ENCODE data around the gene IGSF3.
"Not testable (repeated sequence)": the region's sequence is repeated elsewhere in the genome, so short reads cannot be mapped to it uniquely, and the experiment has no call there.

IGSF3 gene

DNA sequence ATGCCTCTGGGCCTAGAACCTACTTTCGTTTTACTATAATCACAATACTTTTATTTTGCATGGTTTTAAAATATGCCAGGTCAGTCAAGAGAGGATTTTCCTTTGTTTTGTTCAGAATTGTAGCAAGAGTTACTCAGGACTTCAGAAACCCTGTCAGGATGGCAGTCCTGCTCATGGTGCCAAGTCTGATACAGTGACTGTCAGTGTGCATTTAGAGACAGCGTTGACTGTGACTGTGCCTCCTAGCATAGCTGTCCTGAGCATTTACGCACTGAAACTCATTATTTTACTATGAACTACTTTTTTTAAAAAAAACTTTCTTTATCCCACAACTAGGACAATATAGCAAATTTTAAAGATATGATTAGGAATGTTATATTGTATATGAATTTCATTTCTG, 73.6 kb downstream of the IGSF3 start:
- H3K27me3 ChIP-seq (ENCODE audit: insufficient read depth, low read length); H3K36me3 ChIP-seq (ENCODE audit: insufficient read depth, low read length); H3K9ac ChIP-seq (ENCODE audit: low read depth, low read length); H3K27ac ChIP-seq (ENCODE audit: low read depth, low read length); H3K4me3 ChIP-seq (ENCODE audit: low read length); H3K9me3 ChIP-seq (ENCODE audit: insufficient read depth, low read depth, low read length); H3K4me1 ChIP-seq (ENCODE audit: insufficient read depth, low read length): not testable (repeated sequence)
- WGBS, result 98% methylated on average over 2 of the region's 3 CpGs

GRCh38 chr1:116593401-116593800, 74.1 kb downstream of the IGSF3 start:
- H3K9me3 ChIP-seq (ENCODE audit: insufficient read depth, low read depth, low read length); H3K27ac ChIP-seq (ENCODE audit: low read depth, low read length); H3K27me3 ChIP-seq (ENCODE audit: insufficient read depth, low read length); H3K9ac ChIP-seq (ENCODE audit: low read depth, low read length); H3K36me3 ChIP-seq (ENCODE audit: insufficient read depth, low read length); H3K4me3 ChIP-seq (ENCODE audit: low read length); H3K4me1 ChIP-seq (ENCODE audit: insufficient read depth, low read length): not testable (repeated sequence)
- WGBS, result 95% methylated on average over 3 of the region's 5 CpGs

DNA sequence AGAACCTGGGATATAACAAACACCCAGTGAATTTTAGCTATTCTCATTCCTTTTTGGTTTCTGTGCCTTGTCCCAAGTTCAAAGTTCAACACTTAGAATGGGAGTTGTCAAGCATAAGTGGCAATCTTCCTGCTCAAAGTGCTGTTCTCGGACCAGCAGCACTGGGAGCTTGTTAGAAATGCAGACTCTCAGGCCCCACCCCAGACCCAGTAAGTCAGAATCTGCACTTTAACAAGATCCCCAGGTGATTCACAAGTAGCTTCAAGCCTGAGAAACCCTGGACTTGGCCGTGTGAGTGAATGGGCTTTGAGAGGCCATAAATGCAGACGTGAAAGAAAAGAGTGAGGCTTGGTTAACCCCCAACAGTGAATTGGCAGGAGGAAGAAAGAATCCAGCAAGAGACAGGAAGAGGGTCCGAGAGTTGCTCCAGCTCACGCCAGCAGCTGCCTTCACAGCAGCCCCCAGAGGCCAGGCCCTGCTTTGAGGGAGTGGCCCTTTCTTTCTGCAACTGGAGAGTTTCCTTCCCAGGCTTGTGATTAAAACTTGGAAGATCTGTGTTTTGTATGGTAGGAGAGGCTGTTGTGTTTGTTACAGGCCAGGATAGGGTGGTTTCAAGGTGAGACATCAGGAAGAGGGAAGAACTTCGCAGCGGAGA, 75.5 kb downstream of the IGSF3 start:
- not testable (repeated sequence) for H3K27ac ChIP-seq (ENCODE audit: low read depth, low read length); H3K4me1 ChIP-seq (ENCODE audit: insufficient read depth, low read length); H3K27me3 ChIP-seq (ENCODE audit: insufficient read depth, low read length); H3K9ac ChIP-seq (ENCODE audit: low read depth, low read length); H3K36me3 ChIP-seq (ENCODE audit: insufficient read depth, low read length); H3K4me3 ChIP-seq (ENCODE audit: low read length); H3K9me3 ChIP-seq (ENCODE audit: insufficient read depth, low read depth, low read length)
- WGBS, result 81% methylated on average over 5 of the region's 7 CpGs

GRCh38 chr1:116591006-116591950, 76.3 kb downstream of the IGSF3 start:
- WGBS, result no CpG with 5 or more reads among the region's 10 CpGs
- H3K9me3 ChIP-seq (ENCODE audit: insufficient read depth, low read depth, low read length); H3K27ac ChIP-seq (ENCODE audit: low read depth, low read length); H3K9ac ChIP-seq (ENCODE audit: low read depth, low read length); H3K36me3 ChIP-seq (ENCODE audit: insufficient read depth, low read length); H3K27me3 ChIP-seq (ENCODE audit: insufficient read depth, low read length); H3K4me3 ChIP-seq (ENCODE audit: low read length): not testable (repeated sequence)
- H3K4me1 ChIP-seq (ENCODE audit: insufficient read depth, low read length), result peaks cover 15% of the 10 kb centered on the region

- H3K27ac ChIP-seq (ENCODE audit: low read depth, low read length); H3K36me3 ChIP-seq (ENCODE audit: insufficient read depth, low read length); H3K4me3 ChIP-seq (ENCODE audit: low read length); H3K9me3 ChIP-seq (ENCODE audit: insufficient read depth, low read depth, low read length); H3K9ac ChIP-seq (ENCODE audit: low read depth, low read length); H3K27me3 ChIP-seq (ENCODE audit: insufficient read depth, low read length): not testable (repeated sequence)
- 94% methylated on average over 1 of the region's 6 CpGs for WGBS
- peaks cover 13% of the 10 kb centered on the region for H3K4me1 ChIP-seq (ENCODE audit: insufficient read depth, low read length)
Measured at GRCh38 chr1:116590359-116591005, 77.1 kb downstream of the IGSF3 start.

- H3K9me3 ChIP-seq (ENCODE audit: insufficient read depth, low read depth, low read length); H3K27me3 ChIP-seq (ENCODE audit: insufficient read depth, low read length); H3K27ac ChIP-seq (ENCODE audit: low read depth, low read length); H3K36me3 ChIP-seq (ENCODE audit: insufficient read depth, low read length); H3K9ac ChIP-seq (ENCODE audit: low read depth, low read length); H3K4me3 ChIP-seq (ENCODE audit: low read length): not testable (repeated sequence)
- 90% methylated on average over 9 of the region's 9 CpGs for WGBS
- peaks cover 13% of the 10 kb centered on the region for H3K4me1 ChIP-seq (ENCODE audit: insufficient read depth, low read length)
Measured at GRCh38 chr1:116589101-116589735, 78.3 kb downstream of the IGSF3 start.

GRCh38 chr1:116587501-116588227, 79.9 kb downstream of the IGSF3 start:
- Histone ChIP-seq H3K36me3 (ENCODE audit: insufficient read depth, low read length) (peaks cover 9% of the 10 kb centered on the region), H3K4me1 (ENCODE audit: insufficient read depth, low read length) (peaks cover 13% of the 10 kb centered on the region), H3K27me3 (ENCODE audit: insufficient read depth, low read length) (no peaks in the 10 kb centered on the region), H3K9ac (ENCODE audit: low read depth, low read length) (no peak overlapping the region), H3K9me3 (ENCODE audit: insufficient read depth, low read depth, low read length) (no peaks in the 10 kb centered on the region), H3K27ac (ENCODE audit: low read depth, low read length) (no peak overlapping the region), H3K4me3 (ENCODE audit: low read length) (no peak overlapping the region)
- 93% methylated on average over 5 of the region's 5 CpGs for WGBS

GRCh38 chr1:116586741-116587143, 80.8 kb downstream of the IGSF3 start:
- Histone ChIP-seq H3K36me3 (ENCODE audit: insufficient read depth, low read length) (peaks cover 9% of the 10 kb centered on the region), H3K27ac (ENCODE audit: low read depth, low read length) (no peak overlapping the region), H3K9me3 (ENCODE audit: insufficient read depth, low read depth, low read length) (no peaks in the 10 kb centered on the region), H3K4me1 (ENCODE audit: insufficient read depth, low read length) (peaks cover 13% of the 10 kb centered on the region), H3K9ac (ENCODE audit: low read depth, low read length) (no peak overlapping the region), H3K27me3 (ENCODE audit: insufficient read depth, low read length) (no peaks in the 10 kb centered on the region), H3K4me3 (ENCODE audit: low read length) (no peak overlapping the region)
- 70% methylated on average over 3 of the region's 3 CpGs for WGBS

DNA sequence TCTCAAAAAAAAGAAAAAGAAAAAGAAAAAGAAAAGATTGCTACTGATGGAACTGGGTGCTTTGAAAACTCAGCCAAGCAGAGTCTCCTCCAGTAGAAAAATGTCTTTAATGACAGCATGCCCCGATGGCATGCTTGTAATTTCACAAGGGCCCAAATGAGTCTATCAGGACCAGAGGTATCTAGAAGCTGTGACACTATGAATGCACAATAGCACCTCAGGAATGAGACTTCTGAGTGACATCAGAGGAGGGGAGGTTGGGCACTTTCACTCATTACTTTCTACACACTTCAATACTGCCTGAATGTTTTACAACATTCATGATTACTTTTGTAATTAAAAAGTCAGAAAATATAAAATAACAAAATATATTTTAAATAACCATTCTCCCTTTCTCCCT, 81.6 kb downstream of the IGSF3 start:
- WGBS, result 95% methylated on average over 1 of the region's 1 CpG
- no peak overlapping the region for H3K27ac ChIP-seq (ENCODE audit: low read depth, low read length)

DNA sequence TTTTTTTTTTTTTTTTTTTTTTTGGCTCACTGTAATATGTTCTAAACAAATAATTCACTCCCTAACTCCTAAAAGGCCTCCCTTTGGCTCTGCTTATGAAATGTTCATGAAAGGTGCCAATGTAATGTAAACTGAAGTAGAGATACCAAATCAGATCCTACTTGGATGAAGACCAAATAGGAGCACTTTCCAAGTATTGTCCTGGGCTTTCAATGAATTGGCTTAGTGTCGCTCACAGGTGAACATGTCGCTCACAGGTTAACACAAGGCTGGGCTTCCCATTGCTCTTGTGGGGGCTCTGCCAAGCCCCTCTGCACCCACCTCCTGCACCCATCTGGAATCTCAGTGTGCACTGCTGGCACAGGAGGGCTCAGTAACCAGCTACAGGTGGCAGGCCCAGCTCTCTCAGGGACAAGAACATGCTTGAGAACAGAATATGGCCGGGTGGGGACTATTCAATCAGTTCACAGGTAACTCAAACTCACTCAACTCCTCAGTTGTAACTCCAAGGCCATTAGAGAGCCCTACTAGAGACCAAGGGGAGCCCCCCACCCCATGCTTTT, 86.1 kb downstream of the IGSF3 start:
- WGBS, result 96% methylated on average over 3 of the region's 3 CpGs
- no peak overlapping the region for H3K9ac ChIP-seq (ENCODE audit: low read depth, low read length)
- no peak overlapping the region for H3K4me3 ChIP-seq (ENCODE audit: low read length)
- H3K27me3 ChIP-seq (ENCODE audit: insufficient read depth, low read length), result no peaks in the 10 kb centered on the region
- no peak overlapping the region for H3K27ac ChIP-seq (ENCODE audit: low read depth, low read length)
- no peaks in the 10 kb centered on the region for H3K9me3 ChIP-seq (ENCODE audit: insufficient read depth, low read depth, low read length)
- H3K4me1 ChIP-seq (ENCODE audit: insufficient read depth, low read length), result peaks cover 3% of the 10 kb centered on the region
- peaks cover 5% of the 10 kb centered on the region for H3K36me3 ChIP-seq (ENCODE audit: insufficient read depth, low read length)

More for the DNA sequence above, 81.6 kb downstream of the IGSF3 start:
- H3K9me3 ChIP-seq (ENCODE audit: insufficient read depth, low read depth, low read length), result no peaks in the 10 kb centered on the region
- no peak overlapping the region for H3K9ac ChIP-seq (ENCODE audit: low read depth, low read length)
- no peak overlapping the region for H3K4me3 ChIP-seq (ENCODE audit: low read length)
- H3K27me3 ChIP-seq (ENCODE audit: insufficient read depth, low read length), result no peaks in the 10 kb centered on the region
- H3K36me3 ChIP-seq (ENCODE audit: insufficient read depth, low read length), result peaks cover 9% of the 10 kb centered on the region
- H3K4me1 ChIP-seq (ENCODE audit: insufficient read depth, low read length), result peaks cover 13% of the 10 kb centered on the region
